Spleen (tissue), 11 donors: ENCODE data around the gene ERMN. TPM values are rescaled to one million over a fixed set of nuclear protein-coding genes. Genes with fewer than 3 reads are reported as not detected.

ENCODE experiments used
- DNase-seq: peaks from one replicate; pipeline ENCODE4 v3.0.0-alpha.2; 2020
- H3K27ac ChIP-seq, 8 donors: fragments of 200-600 bp; sonication (generic) in 7 of 8; 1 replicate in 4 of 8; 2 replicates in 4 of 8; pipeline versions ENCODE4 v1.5.0 to v1.8.0; 2016 to 2021; ENCODE audit warnings: inconsistent platforms in 4 of 8, mild to moderate bottlenecking in 4 of 8, moderate library complexity in 1 of 8
- H3K27me3 ChIP-seq, 7 donors: fragments of 200-600 bp; sonication (generic) in 6 of 7; replicated peaks in 1 of 7; 1 replicate in 4 of 7; 2 replicates in 3 of 7; pipeline versions ENCODE4 v1.5.0 to v1.8.0; 2016 to 2021; ENCODE audit warnings: inconsistent platforms in 3 of 7, mild to moderate bottlenecking in 1 of 7
- H3K36me3 ChIP-seq, 6 donors: fragments of 200-600 bp; sonication (generic) in 5 of 6; 1 replicate in 4 of 6; 2 replicates in 2 of 6; pipeline versions ENCODE4 v1.5.0 to v1.8.0; 2016 to 2021; ENCODE audit warnings: inconsistent platforms in 2 of 6
- H3K4me1 ChIP-seq, 6 donors: fragments of 200-600 bp; sonication (generic) in 5 of 6; 1 replicate in 3 of 6; 2 replicates in 3 of 6; pipeline versions ENCODE4 v1.5.0 to v1.8.0; 2016 to 2021; ENCODE audit warnings: inconsistent platforms in 3 of 6
- H3K4me3 ChIP-seq, 8 donors: fragments of 200-600 bp; sonication (generic) in 7 of 8; 1 replicate in 4 of 8; 2 replicates in 4 of 8; pipeline versions ENCODE4 v1.5.0 to v1.8.0; 2016 to 2021; ENCODE audit warnings: inconsistent platforms in 4 of 8, mild to moderate bottlenecking in 4 of 8, moderate library complexity in 2 of 8
- H3K9me3 ChIP-seq, 8 donors: fragments of 200-600 bp; sonication (generic) in 7 of 8; 1 replicate in 4 of 8; 2 replicates in 4 of 8; pipeline versions ENCODE4 v1.5.0 to v1.8.0; 2016 to 2021; ENCODE audit warnings: inconsistent platforms in 4 of 8
- POLR2A ChIP-seq, 3 donors: fragments of 450-650 bp; IDR thresholded peaks; one replicate each; pipeline ENCODE4 v1.5.1; 2017; ENCODE audit warnings: antibody characterized with exemption in 3 of 3, mild to moderate bottlenecking in 1 of 3
- POLR2AphosphoS5 ChIP-seq, 3 donors: sonication (generic); formaldehyde crosslinking; IDR thresholded peaks; one replicate each; pipeline ENCODE4 v1.5.1; 2017; ENCODE audit warnings: antibody characterized with exemption in 3 of 3
- WGBS, 5 donors: extraction: QIAGEN DNeasy Blood & Tissue Kit in 3 of 5; methylation state at CpG; one replicate each; pipeline versions ENCODE4 v1.1.5 to v1.1.7; 2013 to 2018; 5-methylcytosine and 5-hydroxymethylcytosine counted together
- intact Hi-C: fragments of 100-400 bp; cut with DNase I; formaldehyde crosslinking; loops from one replicate; pipeline ENCODE4 v1.15.0; 2023; ENCODE audit warnings: low total_unique reads
- polyA plus RNA-seq, 3 donors: library from polyadenylated mRNA; stranded (reverse); fragments of 200-250 nt; gene quantifications; one replicate each; pipeline ENCODE4 v1.2.1, GENCODE V29; 2013
- total RNA-seq, 7 donors: library from RNA; depleted of rRNA in 3 of 7; stranded (reverse); fragments of >200 nt in 3 of 7; fragmentation: NEBNext Ultra II Directional in 4 of 7; extraction: Animal tissue kit (Norgen Biotek cat#: 25700) in 4 of 7; gene quantifications; one replicate each; pipeline versions ENCODE4 v1.1.0 to v1.2.1, GENCODE V29; 2016 to 2021
- TF ChIP-seq, protein P1 (sequence below), 11 experiments: fragments of 200-600 bp in 7 of 11; fragments of 450-650 bp in 4 of 11; sonication (generic) in 4 of 11; IDR thresholded peaks in 8 of 11; conservative IDR thresholded peaks in 3 of 11; 1 replicate in 7 of 11; 2 replicates in 4 of 11; pipeline versions ENCODE4 v1.4.0 to v1.8.0; 2016 to 2021; ENCODE audit warnings: antibody characterized with exemption in 11 of 11, inconsistent platforms in 4 of 11, mild to moderate bottlenecking in 1 of 11
- donor health status: healthy with polysubstance abuse.
- donor health status: DM: no; HTN: no; CAD: no; lungs with moderate emphysema.
- donor health status: DM: no; HTN: no; CAD: no.
- donor health status: Bipolar disorder and iron deficiency.
- donor health status: healthy.
- donor health status: DM: no; HTN: no; CAD: no.
- donor health status: DM: yes; HTN: yes; CAD: no.

The ERMN gene
- total and polyA plus RNA-seq, 10 donors = 1.1 to 10.0 (median 3.2) TPM

DNA sequence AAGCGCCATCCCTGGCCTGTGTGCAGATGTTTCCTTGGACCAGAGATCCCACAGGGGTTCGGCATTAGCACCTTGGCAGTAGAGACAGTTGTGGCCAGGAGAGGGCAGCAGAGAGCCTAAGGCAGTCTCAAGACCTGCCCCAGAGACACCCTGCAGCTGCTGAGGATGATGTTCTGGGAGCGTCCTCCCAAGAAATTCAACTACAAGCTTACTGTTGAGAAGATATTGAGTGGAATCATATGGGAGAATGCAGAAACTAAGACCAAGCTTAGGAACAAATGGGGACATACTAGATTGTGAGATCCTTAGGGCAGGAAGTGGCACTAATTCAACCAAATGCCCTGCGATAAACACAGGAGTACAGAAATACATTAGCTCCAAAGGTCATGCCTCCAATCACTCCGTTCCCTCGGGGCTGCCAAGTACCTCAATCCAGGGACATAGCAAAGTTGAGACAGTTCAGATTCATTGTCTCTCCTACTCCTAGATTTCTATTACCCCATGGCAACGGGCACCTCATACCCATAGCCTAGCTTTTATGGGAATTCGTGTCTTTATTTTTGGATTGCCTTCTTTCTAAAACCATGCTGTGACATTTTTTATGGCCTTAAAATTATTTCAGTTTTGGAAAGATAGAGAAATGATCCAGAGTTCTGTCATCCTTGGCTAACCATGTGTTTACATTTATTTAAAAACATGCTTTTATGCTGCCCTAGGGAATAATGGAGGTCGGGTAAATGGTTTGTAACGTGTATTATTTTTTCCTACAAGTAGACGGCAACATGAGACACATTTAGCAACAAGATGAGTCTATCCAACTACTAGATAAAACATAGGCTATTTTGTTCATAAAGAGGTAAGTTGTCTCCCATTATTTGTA, 2.2 kb upstream of the ERMN start:
- H3K4me1 ChIP-seq = peaks cover 0 to 24% (median 10%) of the 10 kb centered on the region in 6 donors
- H3K36me3 ChIP-seq = no peaks in the 10 kb centered on the region
- H3K27ac ChIP-seq = peak overlapping the region in 1 of 8 donors; percentile 11
- TF ChIP-seq POLR2AphosphoS5 (IDR thresholded peaks at IDR 0.05) (peak in 1 of 3 donors; percentile 70), POLR2A (IDR thresholded peaks at IDR 0.05) (no peak)
- TF ChIP-seq, protein P1, sequence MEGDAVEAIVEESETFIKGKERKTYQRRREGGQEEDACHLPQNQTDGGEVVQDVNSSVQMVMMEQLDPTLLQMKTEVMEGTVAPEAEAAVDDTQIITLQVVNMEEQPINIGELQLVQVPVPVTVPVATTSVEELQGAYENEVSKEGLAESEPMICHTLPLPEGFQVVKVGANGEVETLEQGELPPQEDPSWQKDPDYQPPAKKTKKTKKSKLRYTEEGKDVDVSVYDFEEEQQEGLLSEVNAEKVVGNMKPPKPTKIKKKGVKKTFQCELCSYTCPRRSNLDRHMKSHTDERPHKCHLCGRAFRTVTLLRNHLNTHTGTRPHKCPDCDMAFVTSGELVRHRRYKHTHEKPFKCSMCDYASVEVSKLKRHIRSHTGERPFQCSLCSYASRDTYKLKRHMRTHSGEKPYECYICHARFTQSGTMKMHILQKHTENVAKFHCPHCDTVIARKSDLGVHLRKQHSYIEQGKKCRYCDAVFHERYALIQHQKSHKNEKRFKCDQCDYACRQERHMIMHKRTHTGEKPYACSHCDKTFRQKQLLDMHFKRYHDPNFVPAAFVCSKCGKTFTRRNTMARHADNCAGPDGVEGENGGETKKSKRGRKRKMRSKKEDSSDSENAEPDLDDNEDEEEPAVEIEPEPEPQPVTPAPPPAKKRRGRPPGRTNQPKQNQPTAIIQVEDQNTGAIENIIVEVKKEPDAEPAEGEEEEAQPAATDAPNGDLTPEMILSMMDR (IDR thresholded peaks at IDR 0.05 in 8 of 11, conservative IDR thresholded peaks at IDR 0.05 in 3 of 11) = peak; percentile 77 to 95 (median 89)
- H3K27me3 ChIP-seq = no peaks in the 10 kb centered on the region
- no peaks in the 10 kb centered on the region for H3K9me3 ChIP-seq
- 43 to 57% (median 51%) methylated on average over 10 to 11 of the region's 11 CpGs for WGBS, 5 donors
- intact Hi-C loops = no loop called here
- peak; percentile 93 for DNase-seq
- no peak overlapping the region for H3K4me3 ChIP-seq

- TF ChIP-seq POLR2A (IDR thresholded peaks at IDR 0.05) = no peak
- TF ChIP-seq, protein P1 (IDR thresholded peaks at IDR 0.05 in 8 of 11, conservative IDR thresholded peaks at IDR 0.05 in 3 of 11) = no peak
- no peak for TF ChIP-seq POLR2AphosphoS5 (IDR thresholded peaks at IDR 0.05)
- no peaks in the 10 kb centered on the region for H3K36me3 ChIP-seq
- no peak overlapping the region for H3K27ac ChIP-seq
- no peaks in the 10 kb centered on the region for H3K27me3 ChIP-seq
- no peak for DNase-seq
- intact Hi-C loops = no loop called here
- H3K4me1 ChIP-seq = peaks cover 0 to 18% (median 10%) of the 10 kb centered on the region in 6 donors
- WGBS, 5 donors = 82 to 92% (median 86%) methylated on average over 3 of the region's 3 CpGs
- no peak overlapping the region for H3K4me3 ChIP-seq
- H3K9me3 ChIP-seq = no peaks in the 10 kb centered on the region
Observed at GRCh38 chr2:157327200-157327599, 1.6 kb upstream of the ERMN start.

GRCh38 chr2:157326698-157327097, 1.1 kb upstream of the ERMN start:
- intact Hi-C loops = no loop called here
- H3K4me1 ChIP-seq = peaks cover 0 to 16% (median 10%) of the 10 kb centered on the region in 6 donors
- DNase-seq = no peak
- H3K36me3 ChIP-seq = no peaks in the 10 kb centered on the region
- H3K9me3 ChIP-seq = no peaks in the 10 kb centered on the region
- H3K4me3 ChIP-seq = no peak overlapping the region
- WGBS, 5 donors = 89 to 95% (median 93%) methylated on average over 3 of the region's 3 CpGs
- H3K27ac ChIP-seq = no peak overlapping the region
- TF ChIP-seq, protein P1 (IDR thresholded peaks at IDR 0.05 in 8 of 11, conservative IDR thresholded peaks at IDR 0.05 in 3 of 11) = no peak
- TF ChIP-seq POLR2AphosphoS5 (IDR thresholded peaks at IDR 0.05) = no peak
- TF ChIP-seq POLR2A (IDR thresholded peaks at IDR 0.05) = no peak
- H3K27me3 ChIP-seq = no peaks in the 10 kb centered on the region

GRCh38 chr2:157324331-157324843, 1.2 kb downstream of the ERMN start:
- H3K9me3 ChIP-seq = no peaks in the 10 kb centered on the region
- WGBS, 5 donors = 84 to 94% (median 89%) methylated on average over 2 of the region's 2 CpGs
- intact Hi-C loops = no loop called here

More at GRCh38 chr2:157324331-157324843, 1.2 kb downstream of the ERMN start:
- TF ChIP-seq POLR2AphosphoS5 (IDR thresholded peaks at IDR 0.05) = no peak
- TF ChIP-seq POLR2A (IDR thresholded peaks at IDR 0.05) = no peak
- TF ChIP-seq, protein P1 (IDR thresholded peaks at IDR 0.05 in 8 of 11, conservative IDR thresholded peaks at IDR 0.05 in 3 of 11) = no peak
- no peak overlapping the region for H3K4me3 ChIP-seq
- no peak overlapping the region for H3K27ac ChIP-seq
- H3K27me3 ChIP-seq = no peaks in the 10 kb centered on the region
- no peak for DNase-seq
- H3K36me3 ChIP-seq = no peaks in the 10 kb centered on the region
- peaks cover 0 to 16% (median 10%) of the 10 kb centered on the region in 6 donors for H3K4me1 ChIP-seq
